Measurements from ENCODE around the gene AKIRIN2. TPM values are rescaled to one million over a fixed set of nuclear protein-coding genes. Genes with fewer than 3 reads are reported as not detected.

AKIRIN2 gene
- total and polyA plus RNA-seq, 9 of the 15 experiments (the other 6 are each of a cell fraction or from before 2014, with no cell fraction given), result 5.8 to 63.9 (median 28.1) TPM

- Histone ChIP-seq H3K36me3 (ENCODE audit: control insufficient read depth, insufficient read depth, low read length) (no peaks in the 10 kb centered on the region), H3K27ac (ENCODE audit: extremely low read depth, low read depth, low read length) (no peak overlapping the region), H3K27me3 (ENCODE audit: control insufficient read depth in 2 of 2, insufficient read depth in 2 of 2, low read length in 2 of 2) (no peaks in the 10 kb centered on the region), H3K4me3 (no peak overlapping the region), H3K9me1 (ENCODE audit: control insufficient read depth, insufficient read depth, low read length) (no peaks in the 10 kb centered on the region), H3K4me1 (replicated peaks in 1 of 2; ENCODE audit: control insufficient read depth in 2 of 2, insufficient read depth in 2 of 2, low read length in 2 of 2) (peaks cover 14 to 36% of the 10 kb centered on the region in 2 experiments), H3K9ac (ENCODE audit: insufficient read depth in 1 of 2, low read depth in 2 of 2, low read length in 2 of 2) (no peak overlapping the region), H3K4me2 (ENCODE audit: insufficient read depth, low read length) (no peak overlapping the region), H3K9me3 (replicated peaks; ENCODE audit: control insufficient read depth, insufficient read depth, low read depth, low read length) (no peaks in the 10 kb centered on the region), H4K20me1 (replicated peaks; ENCODE audit: control insufficient read depth, insufficient read depth, low read length) (no peaks in the 10 kb centered on the region), H3K79me2 (ENCODE audit: control insufficient read depth, insufficient read depth, low read length) (no peaks in the 10 kb centered on the region), H2AFZ (ENCODE audit: low read depth, low read length) (no peak overlapping the region; the same call in 1 of the 2 replicates)
- 67% methylated on average over 1 of the region's 1 CpG for WGBS (ENCODE audit: insufficient coverage, low coverage, missing lambda C conversion rate)
- in situ Hi-C loops (cut with MboI), result no loop called here
- no peak for ATAC-seq
- TF ChIP-seq MEIS2 (IDR thresholded peaks at IDR 0.05; ENCODE audit: partially characterized antibody), result no peak
- TF ChIP-seq NCOA4 (IDR thresholded peaks at IDR 0.05; ENCODE audit: partially characterized antibody), result no peak
- TF ChIP-seq ZNF146 (CRISPR knock-in tag; IDR thresholded peaks at IDR 0.05; ENCODE audit: unreplicated experiment), result no peak
- TF ChIP-seq ZNF445 (CRISPR knock-in tag; IDR thresholded peaks at IDR 0.05; ENCODE audit: low read depth), result no peak
- no TSS peak for BruUV-seq (replicated peaks)
- no peak for FAIRE-seq
- POLR2A ChIA-PET, result no interaction called here
- intact Hi-C loops (cut with micrococcal nuclease), result no loop called here
- CTCF ChIA-PET (ENCODE audit: low intra/inter-chr PET ratio), result no interaction called here
- no peak for DNase-seq (ENCODE audit: extremely low read depth in 1 of 4, low spot score in 3 of 4)
These were observed 19.3 kb upstream of the AKIRIN2 start for GRCh38 chr6:87721311-87721710.

GRCh38 chr6:87718662-87719433, 16.8 kb upstream of the AKIRIN2 start:
- ATAC-seq (no peak), FAIRE-seq (peak; percentile 59), DNase-seq (ENCODE audit: extremely low read depth in 1 of 4, low spot score in 3 of 4) (no peak)
- BruUV-seq (replicated peaks), result no TSS peak
- CTCF ChIA-PET (ENCODE audit: low intra/inter-chr PET ratio), result interaction anchor here (0.7 kb wide), 1 partner anchor 26 kb away, joined by 3 read pairs; no protein-coding TSS in a partner anchor
- Histone ChIP-seq H4K20me1 (replicated peaks; ENCODE audit: control insufficient read depth, insufficient read depth, low read length) (no peaks in the 10 kb centered on the region), H3K9me1 (ENCODE audit: control insufficient read depth, insufficient read depth, low read length) (no peaks in the 10 kb centered on the region), H3K4me1 (replicated peaks in 1 of 2; ENCODE audit: control insufficient read depth in 2 of 2, insufficient read depth in 2 of 2, low read length in 2 of 2) (peaks cover 9 to 21% of the 10 kb centered on the region in 2 experiments), H3K27me3 (ENCODE audit: control insufficient read depth in 2 of 2, insufficient read depth in 2 of 2, low read length in 2 of 2) (no peaks in the 10 kb centered on the region), H3K27ac (ENCODE audit: extremely low read depth, low read depth, low read length) (no peak overlapping the region), H3K4me3 (no peak overlapping the region), H3K79me2 (ENCODE audit: control insufficient read depth, insufficient read depth, low read length) (no peaks in the 10 kb centered on the region), H3K36me3 (ENCODE audit: control insufficient read depth, insufficient read depth, low read length) (no peaks in the 10 kb centered on the region), H3K4me2 (ENCODE audit: insufficient read depth, low read length) (no peak overlapping the region), H3K9ac (ENCODE audit: insufficient read depth in 1 of 2, low read depth in 2 of 2, low read length in 2 of 2) (no peak overlapping the region), H3K9me3 (replicated peaks; ENCODE audit: control insufficient read depth, insufficient read depth, low read depth, low read length) (no peaks in the 10 kb centered on the region), H2AFZ (ENCODE audit: low read depth, low read length) (peak overlapping the region; percentile 66)
- TF ChIP-seq FOSL1 (tag; conservative IDR thresholded peaks at IDR 0.05) (0 out of 2 replicates have a peak, but pooled peaks have one; percentile 21), E2F1 (CRISPR knock-in tag; IDR thresholded peaks at IDR 0.05) (no peak), ELF1 (tag; IDR thresholded peaks at IDR 0.05) (no peak), ZNF3 (CRISPR knock-in tag; IDR thresholded peaks at IDR 0.05) (no peak), ZNF57 (CRISPR knock-in tag; IDR thresholded peaks at IDR 0.05) (no peak), NCOA1 (IDR thresholded peaks at IDR 0.05; ENCODE audit: low read depth) (no peak), RBM14 (IDR thresholded peaks at IDR 0.05; ENCODE audit: borderline replicate concordance, insufficient read depth, low read depth, low read length) (no peak), CEBPG (CRISPR knock-in tag; IDR thresholded peaks at IDR 0.05) (0 out of 2 replicates have a peak, but pooled peaks have one; percentile 38), CEBPG (tag; conservative IDR thresholded peaks at IDR 0.05 in 1 of 2, IDR thresholded peaks at IDR 0.05 in 1 of 2) (peak; percentile 77 to 93), ZNF75A (CRISPR knock-in tag; IDR thresholded peaks at IDR 0.05) (no peak), CEBPB (tag; IDR thresholded peaks at IDR 0.05) (peak; percentile 92)
- POLR2A ChIA-PET, result interaction anchor here (0.7 to 3.4 kb wide), 2 partner anchors 18 to 34 kb away, joined by 3 to 36 read pairs; partner anchors contain the start of gene AKIRIN2
- intact Hi-C loops (cut with micrococcal nuclease) (no loop called here), in situ Hi-C loops (cut with MboI) (no loop called here)
- 46% methylated on average over 9 of the region's 9 CpGs for WGBS (ENCODE audit: insufficient coverage, low coverage, missing lambda C conversion rate)
